Measurements from ENCODE around the gene GNAS-AS1. TPM values are rescaled to one million over a fixed set of nuclear protein-coding genes. Genes with fewer than 3 reads are reported as not detected.

GNAS-AS1 gene
- total RNA-seq, 1 experiment from 2014 or later, result 0.59 TPM

DNA sequence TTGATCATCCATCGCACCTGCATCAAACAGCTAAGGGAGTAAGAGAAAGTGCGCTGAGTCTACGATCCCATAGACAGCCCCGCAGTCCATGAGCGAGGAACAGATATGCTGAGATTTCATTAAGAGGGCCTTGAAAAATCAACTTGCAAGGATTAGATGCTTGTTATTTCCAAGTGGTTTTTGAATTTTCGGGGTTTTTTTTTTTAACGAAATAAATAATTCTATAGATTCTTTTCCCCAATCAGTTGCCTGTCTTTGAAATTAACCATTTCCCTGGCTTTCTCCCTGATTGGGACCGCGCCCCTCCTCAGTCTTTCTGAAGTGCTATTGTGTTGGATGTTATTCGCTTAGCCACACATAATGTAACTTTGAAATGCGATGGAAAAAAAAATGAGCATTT, 48.6 kb downstream of the GNAS-AS1 start:
- Mint-ChIP-seq H3K27me3 (ENCODE audit: unreplicated experiment) (peaks cover 98% of the 10 kb centered on the region), H3K27ac (ENCODE audit: unreplicated experiment) (no peak overlapping the region), H3K4me3 (ENCODE audit: low read depth, unreplicated experiment) (no peak overlapping the region), H3K36me3 (ENCODE audit: insufficient read depth, unreplicated experiment) (no peaks in the 10 kb centered on the region), H3K9me3 (ENCODE audit: low read depth, unreplicated experiment) (no peaks in the 10 kb centered on the region), H3K4me1 (ENCODE audit: low read depth, unreplicated experiment) (no peaks in the 10 kb centered on the region)
- CTCF ChIA-PET, result no interaction called here
- intact Hi-C loops (cut with micrococcal nuclease; ENCODE audit: unreplicated experiment), result no loop called here
- TF ChIP-seq, protein P1, sequence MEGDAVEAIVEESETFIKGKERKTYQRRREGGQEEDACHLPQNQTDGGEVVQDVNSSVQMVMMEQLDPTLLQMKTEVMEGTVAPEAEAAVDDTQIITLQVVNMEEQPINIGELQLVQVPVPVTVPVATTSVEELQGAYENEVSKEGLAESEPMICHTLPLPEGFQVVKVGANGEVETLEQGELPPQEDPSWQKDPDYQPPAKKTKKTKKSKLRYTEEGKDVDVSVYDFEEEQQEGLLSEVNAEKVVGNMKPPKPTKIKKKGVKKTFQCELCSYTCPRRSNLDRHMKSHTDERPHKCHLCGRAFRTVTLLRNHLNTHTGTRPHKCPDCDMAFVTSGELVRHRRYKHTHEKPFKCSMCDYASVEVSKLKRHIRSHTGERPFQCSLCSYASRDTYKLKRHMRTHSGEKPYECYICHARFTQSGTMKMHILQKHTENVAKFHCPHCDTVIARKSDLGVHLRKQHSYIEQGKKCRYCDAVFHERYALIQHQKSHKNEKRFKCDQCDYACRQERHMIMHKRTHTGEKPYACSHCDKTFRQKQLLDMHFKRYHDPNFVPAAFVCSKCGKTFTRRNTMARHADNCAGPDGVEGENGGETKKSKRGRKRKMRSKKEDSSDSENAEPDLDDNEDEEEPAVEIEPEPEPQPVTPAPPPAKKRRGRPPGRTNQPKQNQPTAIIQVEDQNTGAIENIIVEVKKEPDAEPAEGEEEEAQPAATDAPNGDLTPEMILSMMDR (IDR thresholded peaks at IDR 0.05; ENCODE audit: unreplicated experiment), result no peak
- BruUV-seq (replicated peaks), result no TSS peak
- no peak for DNase-seq

DNA sequence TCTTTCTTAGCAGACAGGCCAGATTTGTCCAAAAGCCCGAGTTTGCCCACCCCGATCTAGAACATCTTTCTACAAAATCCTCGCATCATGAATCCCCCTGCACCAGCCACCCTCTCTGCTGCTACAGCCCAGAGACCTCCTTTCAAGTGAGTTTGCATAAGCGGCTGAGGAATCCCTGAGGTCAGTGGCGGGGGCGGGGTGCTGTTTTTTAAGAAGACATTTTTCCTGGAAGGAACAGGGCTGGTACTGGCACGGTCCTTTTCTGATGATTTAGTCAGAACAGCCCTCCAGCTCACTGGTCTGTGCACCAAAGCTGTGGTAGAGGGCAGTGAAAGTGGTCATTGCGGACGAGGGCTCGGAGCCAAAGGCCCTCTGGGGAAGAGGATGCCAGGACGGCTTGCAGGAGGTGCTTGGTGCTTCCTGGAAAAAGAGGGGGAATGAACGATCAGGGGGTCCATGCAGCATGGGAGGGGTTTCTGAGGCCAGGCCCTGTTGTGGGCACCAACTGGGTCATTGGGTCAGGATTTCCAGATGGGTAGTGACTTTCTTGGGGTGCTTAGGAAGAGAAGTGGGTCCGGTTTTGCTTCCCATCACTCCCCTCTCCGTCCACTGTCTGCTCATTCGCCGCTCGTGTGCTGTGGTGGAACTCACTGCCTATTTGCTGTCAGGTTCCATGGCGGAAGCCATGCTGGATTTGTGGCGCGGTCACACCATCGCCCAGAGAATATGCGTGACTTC, 50.4 kb downstream of the GNAS-AS1 start:
- Mint-ChIP-seq H3K27ac (ENCODE audit: unreplicated experiment) (no peak overlapping the region), H3K9me3 (ENCODE audit: low read depth, unreplicated experiment) (no peaks in the 10 kb centered on the region), H3K4me1 (ENCODE audit: low read depth, unreplicated experiment) (no peaks in the 10 kb centered on the region), H3K36me3 (ENCODE audit: insufficient read depth, unreplicated experiment) (no peaks in the 10 kb centered on the region), H3K27me3 (ENCODE audit: unreplicated experiment) (peaks cover 98% of the 10 kb centered on the region), H3K4me3 (ENCODE audit: low read depth, unreplicated experiment) (no peak overlapping the region)
- TF ChIP-seq, protein P1 (IDR thresholded peaks at IDR 0.05; ENCODE audit: unreplicated experiment), result no peak
- intact Hi-C loops (cut with micrococcal nuclease; ENCODE audit: unreplicated experiment), result no loop called here
- CTCF ChIA-PET, result no interaction called here
- no TSS peak for BruUV-seq (replicated peaks)
- no peak for DNase-seq

DNA sequence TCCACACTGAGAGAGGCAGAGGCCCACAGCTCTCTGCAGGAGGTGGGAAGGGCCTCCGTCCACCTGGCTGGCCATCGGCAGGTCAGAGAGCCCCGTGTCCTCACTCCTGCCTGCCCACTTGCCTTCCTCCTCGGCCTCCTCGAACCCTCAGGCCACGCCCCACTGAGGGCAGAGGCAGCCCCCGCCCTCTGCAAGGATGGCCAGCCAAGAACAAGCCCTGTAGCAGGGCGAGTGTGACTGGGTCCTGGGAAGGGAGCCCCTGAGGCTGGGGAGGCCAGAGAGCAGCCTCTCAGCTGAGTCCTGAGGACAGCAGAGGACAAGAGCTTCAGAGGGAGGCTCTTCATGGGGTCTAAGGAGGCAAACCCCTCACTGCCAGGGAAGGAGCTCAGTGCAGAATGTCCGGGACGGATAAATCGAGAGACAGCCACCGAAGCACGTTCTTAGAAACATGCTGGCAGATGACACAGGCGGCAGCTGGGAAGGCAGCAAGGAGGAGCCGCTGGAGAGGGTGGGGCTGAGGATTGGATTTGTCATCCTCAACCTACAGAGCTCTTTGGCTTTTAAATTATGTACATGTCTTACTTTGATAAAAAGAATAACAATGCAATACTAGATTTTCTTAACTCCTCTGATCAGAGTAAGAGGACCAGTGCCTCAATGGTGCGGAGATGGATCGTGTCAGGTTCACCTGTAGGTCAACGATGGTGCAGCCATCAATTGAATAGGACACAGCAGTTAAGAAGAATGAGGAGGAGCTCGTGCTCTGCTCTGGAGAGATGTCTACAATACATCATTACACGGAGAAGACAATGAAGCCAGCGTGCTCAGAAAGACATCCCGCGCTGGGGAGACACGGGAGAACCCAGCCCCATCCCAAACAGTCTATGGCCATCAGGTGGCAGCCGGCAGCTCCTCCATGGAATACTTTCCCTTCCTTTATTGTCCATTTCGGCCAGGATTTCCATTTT, 53.0 kb downstream of the GNAS-AS1 start:
- no TSS peak for BruUV-seq (replicated peaks)
- Mint-ChIP-seq H3K36me3 (ENCODE audit: insufficient read depth, unreplicated experiment) (no peaks in the 10 kb centered on the region), H3K27me3 (ENCODE audit: unreplicated experiment) (peaks cover 99% of the 10 kb centered on the region), H3K4me1 (ENCODE audit: low read depth, unreplicated experiment) (no peaks in the 10 kb centered on the region), H3K4me3 (ENCODE audit: low read depth, unreplicated experiment) (no peak overlapping the region), H3K9me3 (ENCODE audit: low read depth, unreplicated experiment) (no peaks in the 10 kb centered on the region), H3K27ac (ENCODE audit: unreplicated experiment) (no peak overlapping the region)
- CTCF ChIA-PET, result no interaction called here
- TF ChIP-seq, protein P1 (IDR thresholded peaks at IDR 0.05; ENCODE audit: unreplicated experiment), result no peak
- intact Hi-C loops (cut with micrococcal nuclease; ENCODE audit: unreplicated experiment), result no loop called here
- DNase-seq, result no peak

DNA sequence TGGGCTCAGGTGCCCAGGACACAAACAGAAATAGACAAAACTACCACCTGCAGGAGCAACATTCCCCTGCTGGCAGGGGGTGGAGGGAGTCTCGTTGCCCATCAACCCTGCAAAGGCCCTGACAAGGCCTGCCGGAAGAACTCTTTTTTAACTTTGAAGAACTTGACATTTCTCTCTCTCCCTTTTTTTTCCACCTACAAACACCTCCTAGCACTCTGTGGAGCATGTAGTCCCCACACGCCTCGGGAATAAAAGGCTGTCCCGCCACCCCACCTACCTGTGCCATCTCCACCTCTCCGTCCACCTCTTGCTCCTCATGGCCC, 54.8 kb downstream of the GNAS-AS1 start:
- no peak for DNase-seq
- H3K27ac Mint-ChIP-seq (ENCODE audit: unreplicated experiment), result no peak overlapping the region
- TF ChIP-seq, protein P1 (IDR thresholded peaks at IDR 0.05; ENCODE audit: unreplicated experiment), result no peak
- BruUV-seq (replicated peaks), result no TSS peak
- H3K4me1 Mint-ChIP-seq (ENCODE audit: low read depth, unreplicated experiment), result no peaks in the 10 kb centered on the region
- H3K36me3 Mint-ChIP-seq (ENCODE audit: insufficient read depth, unreplicated experiment), result no peaks in the 10 kb centered on the region
- H3K27me3 Mint-ChIP-seq (ENCODE audit: unreplicated experiment), result peaks cover 99% of the 10 kb centered on the region
- H3K9me3 Mint-ChIP-seq (ENCODE audit: low read depth, unreplicated experiment), result no peaks in the 10 kb centered on the region
- intact Hi-C loops (cut with micrococcal nuclease; ENCODE audit: unreplicated experiment), result no loop called here
- CTCF ChIA-PET, result no interaction called here
- H3K4me3 Mint-ChIP-seq (ENCODE audit: low read depth, unreplicated experiment), result no peak overlapping the region
